Heart right ventricle (tissue), 16 donors: Measurements from ENCODE around the gene CRTAP. TPM values are rescaled to one million over a fixed set of nuclear protein-coding genes. Genes with fewer than 3 reads are reported as not detected.

ENCODE experiments used
- ATAC-seq, 8 donors: fragments of 200-7000 bp; cut with Tn5 transposase; one replicate each; pipeline ENCODE4 v1.9.1; 2020; ENCODE audit warnings: mild to moderate bottlenecking in 8 of 8, moderate library complexity in 8 of 8, moderate number of reproducible peaks in 1 of 8
- DNase-seq, 2 donors: peaks; one replicate each; pipeline ENCODE4 v3.0.0-alpha.2; 2020
- H3K27ac ChIP-seq, 10 donors: fragments of 200-600 bp; sonication (generic) in 2 of 10; one replicate each; pipeline versions ENCODE4 v1.5.0 to v1.8.0; 2020 to 2022; ENCODE audit warnings: mild to moderate bottlenecking in 3 of 10
- H3K27me3 ChIP-seq, 7 donors: fragments of 200-600 bp; one replicate each; pipeline ENCODE4 v1.8.0; 2021 to 2022; ENCODE audit warnings: mild to moderate bottlenecking in 2 of 7
- H3K36me3 ChIP-seq, 9 donors: fragments of 200-600 bp; sonication (generic) in 1 of 9; one replicate each; pipeline versions ENCODE4 v1.5.0 to v1.8.0; 2020 to 2022; ENCODE audit warnings: mild to moderate bottlenecking in 2 of 9
- H3K4me1 ChIP-seq, 9 donors: fragments of 200-600 bp; sonication (generic) in 1 of 9; one replicate each; pipeline versions ENCODE4 v1.5.0 to v1.8.0; 2020 to 2022; ENCODE audit warnings: mild to moderate bottlenecking in 4 of 9
- H3K4me3 ChIP-seq, 10 donors: fragments of 200-600 bp; sonication (generic) in 2 of 10; one replicate each; pipeline versions ENCODE4 v1.5.0 to v1.8.0; 2020 to 2022; ENCODE audit warnings: mild to moderate bottlenecking in 7 of 10, moderate library complexity in 2 of 10
- H3K9me3 ChIP-seq, 11 donors: fragments of 200-600 bp in 10 of 11; sonication (generic) in 2 of 11; one replicate each; pipeline versions ENCODE4 v1.5.0 to v1.8.0; 2013 to 2022; ENCODE audit warnings: mild to moderate bottlenecking in 2 of 11, control low read depth in 1 of 11, moderate library complexity in 1 of 11
- CTCF ChIP-seq, 9 donors: fragments of 200-600 bp; sonication (generic) in 2 of 9; IDR thresholded peaks; one replicate each; pipeline versions ENCODE4 v1.5.0 to v1.8.0; 2021 to 2022; ENCODE audit warnings: antibody characterized with exemption in 9 of 9, mild to moderate bottlenecking in 5 of 9, moderate library complexity in 1 of 9
- WGBS, 2 donors: extraction: QIAGEN DNeasy Blood & Tissue Kit; methylation state at CpG; one replicate each; pipeline ENCODE4 v1.1.7; 2013; ENCODE audit warnings: inconsistent platforms in 1 of 2; 5-methylcytosine and 5-hydroxymethylcytosine counted together
- intact Hi-C, 10 donors: fragments of 100-400 bp; cut with DNase I; formaldehyde crosslinking; loops; one replicate each; pipeline versions ENCODE4 v1.11.1 to v1.14.2; 2022
- polyA plus RNA-seq, 2 donors: library from polyadenylated mRNA; stranded (reverse); fragments of 200-250 nt; gene quantifications; one replicate each; pipeline ENCODE4 v1.2.3, GENCODE V29; 2013
- total RNA-seq, 10 donors: library from RNA; stranded (reverse); fragmentation: NEBNext Ultra II Directional in 3 of 10; extraction: Animal tissue kit (Norgen Biotek cat#: 25700) in 3 of 10; gene quantifications; one replicate each; pipeline versions ENCODE4 v1.2.1 to v1.2.4, GENCODE V29; 2021 to 2023
- donor health status: Arrhythmogenic right ventricular cardiomyopathy.
- donor health status: ischemic (EF 13 %, LVEDD 7.1; RV severe dilation, severe dysfunction).
- donor health status: healthy with polysubstance abuse.
- donor health status: DM: no; HTN: yes; CAD: no.
- donor health status: DM: no; HTN: no; CAD: no.
- donor health status: ischemic (EF 25% LVEDD 6.9; RV normal size, moderate dysfunction).
- donor health status: ischemic (EF 25% LVEDD 5.7; RV mildly dilated, moderate dysfunction).
- donor health status: healthy.
- donor health status: DM: yes; HTN: yes; CAD: no.
- donor health status: Ischemic cardiomyopathy.
- donor health status: ischemic (EF 35%, LVEDD 5.7; RV mildly dilated, moderate dysfunction).
- donor health status: nonischemic (EF 11% LVEDD 7.7; RV severe dilation, severe dysfunction).
- donor health status: DM: yes; HTN: yes; CAD: no.
- donor health status: PGD.
- donor health status: ischemic (EF 29% LVEDD 5.4; RV normal size, mild dysfunction).
- donor health status: nonischemic (EF 23%, LVEDD 6.1; RV moderate dilation, normal function).

CRTAP gene
- total and polyA plus RNA-seq, 12 donors, result 17.5 to 120 (median 87.2) TPM

- ATAC-seq (no peak), DNase-seq (no peak)
- H3K4me1 ChIP-seq, result peaks cover 0 to 10% (median 0%) of the 10 kb centered on the region in 9 donors
- intact Hi-C loops, result loop anchor here in 4 of 10 donors (5.0 to 10.0 kb wide), 3 partner anchors 116 to 124 kb away; partner anchors contain the start of gene CCR4 (in 2 of the 4)
- H3K27ac ChIP-seq, result no peak overlapping the region
- no peak overlapping the region for H3K4me3 ChIP-seq
- H3K27me3 ChIP-seq, result no peaks in the 10 kb centered on the region
- H3K36me3 ChIP-seq, result peaks cover 0 to 69% (median 12%) of the 10 kb centered on the region in 9 donors
- TF ChIP-seq CTCF (IDR thresholded peaks at IDR 0.05), result no peak
- WGBS, 2 donors, result 97 to 98% methylated on average over 4 of the region's 4 CpGs
- H3K9me3 ChIP-seq, result no peaks in the 10 kb centered on the region
These were observed 42.6 kb upstream of the CRTAP start for GRCh38 chr3:33071181-33071580.

- peaks cover 0 to 10% (median 0%) of the 10 kb centered on the region in 9 donors for H3K4me1 ChIP-seq
- H3K27ac ChIP-seq, result no peak overlapping the region
- TF ChIP-seq CTCF (IDR thresholded peaks at IDR 0.05), result no peak
- no peak for ATAC-seq
- DNase-seq, result no peak
- H3K27me3 ChIP-seq, result no peaks in the 10 kb centered on the region
- no peak overlapping the region for H3K4me3 ChIP-seq
- H3K36me3 ChIP-seq, result peaks cover 0 to 70% (median 12%) of the 10 kb centered on the region in 9 donors
- H3K9me3 ChIP-seq, result no peaks in the 10 kb centered on the region
- 92 to 93% methylated on average over 1 of the region's 1 CpG for WGBS, 2 donors
- intact Hi-C loops, result loop anchor here in 5 of 10 donors (2.0 to 10.0 kb wide), 4 partner anchors 47 to 125 kb away; partner anchors contain the start of gene CCR4 (in 2 of the 5)
These were observed 41.9 kb upstream of the CRTAP start for GRCh38 chr3:33071946-33072345.

GRCh38 chr3:33074217-33075067 lies 39.4 kb upstream of the CRTAP start:
- DNase-seq, result peak; percentile 29 to 47
- ATAC-seq, result peak in 6 of 8 donors; percentile 42 to 79 (median 65)
- WGBS, 2 donors, result 64% methylated on average over 13 of the region's 13 CpGs
- Histone ChIP-seq H3K4me1 (peaks cover 0 to 10% (median 0%) of the 10 kb centered on the region in 9 donors), H3K27ac (no peak overlapping the region), H3K27me3 (no peaks in the 10 kb centered on the region), H3K9me3 (no peaks in the 10 kb centered on the region), H3K36me3 (peaks cover 0 to 48% (median 10%) of the 10 kb centered on the region in 9 donors), H3K4me3 (no peak overlapping the region)
- intact Hi-C loops, result loop anchor here in 7 of 10 donors (2.0 to 10.0 kb wide), 4 partner anchors 120 to 128 kb away; partner anchors contain the start of gene CCR4 (in 2 of the 7)
- TF ChIP-seq CTCF (IDR thresholded peaks at IDR 0.05), result peak; percentile 69 to 90 (median 80)

- no peak for DNase-seq
- peak overlapping the region in 1 of 10 donors; percentile 2 for H3K27ac ChIP-seq
- H3K27me3 ChIP-seq, result no peaks in the 10 kb centered on the region
- H3K4me1 ChIP-seq, result peaks cover 0 to 10% (median 0%) of the 10 kb centered on the region in 9 donors
- peaks cover 0 to 32% (median 5%) of the 10 kb centered on the region in 9 donors for H3K36me3 ChIP-seq
- 75 to 79% methylated on average over 5 to 6 of the region's 6 CpGs for WGBS, 2 donors
- TF ChIP-seq CTCF (IDR thresholded peaks at IDR 0.05), result no peak
- intact Hi-C loops, result loop anchor here in 4 of 10 donors (2.0 to 10.0 kb wide), 3 partner anchors 121 to 129 kb away; partner anchors contain the start of gene CCR4 (in 1 of the 4)
- no peak overlapping the region for H3K4me3 ChIP-seq
- H3K9me3 ChIP-seq, result no peaks in the 10 kb centered on the region
- peak in 3 of 8 donors; percentile 36 to 69 (median 41) for ATAC-seq
These were observed 37.8 kb upstream of the CRTAP start for GRCh38 chr3:33075995-33076394.
